MCF 10A (cell line): ENCODE data around the gene ZNF423. TPM values are rescaled to one million over a fixed set of nuclear protein-coding genes. Genes with fewer than 3 reads are reported as not detected.

ENCODE experiments used
- BruUV-seq: library from RNA; stranded (reverse); fragments of 400-500 nt; replicated peaks from 2 replicates; lab custom pipeline; 2021; lab: Mats Ljungman, UMichigan
- CTCF ChIA-PET: fragments of 300-600 bp; sonication (Branson Sonifier 250); formaldehyde crosslinking; extraction: SDS; loops from one replicate; lab custom pipeline; 2021; ENCODE audit warnings: antibody characterized with exemption, inconsistent platforms; lab: Yijun Ruan, JAX
- POLR2A ChIA-PET: fragments of 300-600, 350-650 bp; sonication (Branson Sonifier 250); formaldehyde crosslinking; extraction: SDS; loops from one replicate; lab custom pipeline; 2020; ENCODE audit warnings: antibody characterized with exemption, inconsistent platforms; lab: Yijun Ruan, JAX
- DNase-seq: peaks from one replicate; pipeline ENCODE4 v3.0.0-alpha.2; 2018; ENCODE audit not compliant: unreplicated experiment
- H3K27ac Mint-ChIP-seq: one replicate; pipeline ENCODE4 v1.8.0; 2022; ENCODE audit warnings: mild to moderate bottlenecking, low read depth, mixed read lengths; ENCODE audit not compliant: unreplicated experiment
- H3K27me3 Mint-ChIP-seq: one replicate; pipeline ENCODE4 v1.8.0; 2022; ENCODE audit warnings: mixed read lengths; ENCODE audit not compliant: insufficient read depth, unreplicated experiment
- H3K36me3 Mint-ChIP-seq: one replicate; pipeline ENCODE4 v1.8.0; 2022; ENCODE audit warnings: mild to moderate bottlenecking, moderate library complexity, mixed read lengths; ENCODE audit not compliant: insufficient read depth, unreplicated experiment
- H3K4me1 Mint-ChIP-seq: one replicate; pipeline ENCODE4 v1.8.0; 2022; ENCODE audit warnings: mixed read lengths; ENCODE audit not compliant: insufficient read depth, unreplicated experiment
- H3K4me3 Mint-ChIP-seq: one replicate; pipeline ENCODE4 v1.8.0; 2022; ENCODE audit warnings: mild to moderate bottlenecking, moderate library complexity, mixed read lengths; ENCODE audit not compliant: unreplicated experiment
- H3K9me3 Mint-ChIP-seq: one replicate; pipeline ENCODE4 v1.8.0; 2022; ENCODE audit warnings: mixed read lengths; ENCODE audit not compliant: unreplicated experiment
- CTCF ChIP-seq: fragments of 200-600 bp; IDR thresholded peaks from one replicate; pipeline ENCODE4 v1.8.0; 2022; ENCODE audit warnings: antibody characterized with exemption, mild to moderate bottlenecking; ENCODE audit not compliant: unreplicated experiment
- intact Hi-C: fragments of 100-400 bp; cut with micrococcal nuclease; formaldehyde crosslinking; loops from 2 replicates; pipeline ENCODE4 v1.14.1; 2022
- total RNA-seq: library from RNA; stranded (reverse); gene quantifications from 2 replicates; pipeline ENCODE4 v1.2.3, GENCODE V29; 2022

The ZNF423 gene
- total RNA-seq, 1 experiment from 2014 or later: not detected

GRCh38 chr16:49858200-49859124 lies 2.5 kb upstream of the ZNF423 start:
- intact Hi-C loops: loop anchor here (5.0 kb wide), 2 partner anchors 251 to 366 kb away; no protein-coding TSS in a partner anchor
- Mint-ChIP-seq H3K9me3 (no peaks in the 10 kb centered on the region), H3K4me3 (peak overlapping the region; percentile 35), H3K27ac (no peak overlapping the region), H3K4me1 (peaks cover 4% of the 10 kb centered on the region), H3K27me3 (peaks cover 59% of the 10 kb centered on the region), H3K36me3 (no peaks in the 10 kb centered on the region)
- ChIA-PET CTCF (interaction anchor here (0.5 to 3.3 kb wide), 19 partner anchors 9 to 448 kb away, joined by 3 to 26 read pairs (median 4); no protein-coding TSS in a partner anchor), POLR2A (interaction anchor here (0.8 kb wide), 1 partner anchor 168 kb away, joined by 3 read pairs; no protein-coding TSS in a partner anchor)
- no peak for TF ChIP-seq CTCF
- no TSS peak for BruUV-seq
- DNase-seq: peak; percentile 6

GRCh38 chr16:49857423-49858181 lies 1.7 kb upstream of the ZNF423 start:
- H3K36me3 Mint-ChIP-seq: no peaks in the 10 kb centered on the region
- ChIA-PET CTCF (interaction anchor here (0.5 to 3.3 kb wide), 36 partner anchors 8 to 1401 kb away, joined by 3 to 26 read pairs (median 4); no protein-coding TSS in a partner anchor), POLR2A (interaction anchor here (0.8 kb wide), 1 partner anchor 168 kb away, joined by 3 read pairs; no protein-coding TSS in a partner anchor)
- peak; percentile 81 for TF ChIP-seq CTCF
- H3K9me3 Mint-ChIP-seq: no peaks in the 10 kb centered on the region
- peaks cover 68% of the 10 kb centered on the region for H3K27me3 Mint-ChIP-seq
- no TSS peak for BruUV-seq
- H3K4me1 Mint-ChIP-seq: peaks cover 4% of the 10 kb centered on the region
- intact Hi-C loops: loop anchor here (1.0 to 5.0 kb wide), 4 partner anchors 65 to 449 kb away; no protein-coding TSS in a partner anchor
- H3K4me3 Mint-ChIP-seq: peak overlapping the region; percentile 69
- H3K27ac Mint-ChIP-seq: no peak overlapping the region
- DNase-seq: peak; percentile 35

GRCh38 chr16:49856672-49857330 lies 889 bp upstream of the ZNF423 start:
- BruUV-seq: no TSS peak
- no peak for TF ChIP-seq CTCF
- peak; percentile 60 for DNase-seq
- no peaks in the 10 kb centered on the region for H3K9me3 Mint-ChIP-seq
- no peaks in the 10 kb centered on the region for H3K36me3 Mint-ChIP-seq
- H3K4me1 Mint-ChIP-seq: peaks cover 4% of the 10 kb centered on the region
- CTCF ChIA-PET: interaction anchor here (0.5 to 3.3 kb wide), 24 partner anchors 9 to 448 kb away, joined by 3 to 26 read pairs (median 4); no protein-coding TSS in a partner anchor
- POLR2A ChIA-PET: interaction anchor here (0.6 kb wide), 1 partner anchor 299 kb away, joined by 4 read pairs; no protein-coding TSS in a partner anchor
- intact Hi-C loops: loop anchor here (1.0 to 5.0 kb wide), 4 partner anchors 66 to 448 kb away; no protein-coding TSS in a partner anchor
- peak overlapping the region; percentile 69 for H3K4me3 Mint-ChIP-seq
- H3K27ac Mint-ChIP-seq: no peak overlapping the region
- H3K27me3 Mint-ChIP-seq: peaks cover 71% of the 10 kb centered on the region
